NCI-H2196 treated with DMSO at 0.1 percent for 48 hours (cell line): ENCODE measurements around the gene CDKN2B.
"Not testable (repeated sequence)": the region's sequence is repeated elsewhere in the genome, so short reads cannot be mapped to it uniquely, and the experiment has no call there.

Experiments used
- DNase-seq: peaks from one replicate; lab custom pipeline; 2025; ENCODE audit not compliant: unreplicated experiment; lab: John Stamatoyannopoulos, UW

CDKN2B gene, protein sequence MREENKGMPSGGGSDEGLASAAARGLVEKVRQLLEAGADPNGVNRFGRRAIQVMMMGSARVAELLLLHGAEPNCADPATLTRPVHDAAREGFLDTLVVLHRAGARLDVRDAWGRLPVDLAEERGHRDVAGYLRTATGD

DNA sequence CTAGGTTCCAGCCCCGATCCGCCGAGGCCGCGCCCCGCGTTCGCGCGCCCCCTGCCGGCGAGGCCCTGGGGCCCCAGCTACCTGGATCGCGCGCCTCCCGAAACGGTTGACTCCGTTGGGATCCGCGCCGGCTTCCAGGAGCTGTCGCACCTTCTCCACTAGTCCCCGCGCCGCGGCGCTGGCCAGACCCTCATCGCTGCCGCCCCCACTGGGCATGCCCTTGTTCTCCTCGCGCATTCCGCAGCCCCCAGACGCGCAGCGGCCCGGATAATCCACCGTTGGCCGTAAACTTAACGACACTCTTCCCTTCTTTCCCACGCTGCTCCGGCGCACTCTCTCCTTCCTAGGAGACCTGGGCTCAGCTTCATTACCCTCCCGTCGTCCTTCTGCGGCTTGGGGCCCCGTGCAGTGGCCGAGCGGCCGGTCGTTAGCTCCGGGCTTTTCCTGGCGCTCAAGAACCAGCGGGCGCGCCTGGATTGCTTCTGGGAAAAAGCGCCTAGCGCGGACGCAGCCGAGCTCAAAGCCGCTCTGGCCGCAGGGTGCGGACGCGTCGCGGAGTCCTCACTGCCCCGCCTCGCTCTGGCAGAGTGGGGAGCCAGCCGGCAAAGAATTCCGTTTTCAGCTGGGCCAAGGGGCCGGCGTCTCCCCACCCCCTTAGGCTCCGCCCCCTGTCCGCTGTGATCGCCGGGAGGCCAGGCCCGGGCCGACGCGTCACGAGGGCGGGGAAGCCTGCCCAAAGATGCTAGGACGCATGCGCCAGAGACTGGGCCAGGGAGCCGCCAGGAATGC, at the start of gene CDKN2B:
CDKN2B (minus strand) TSS at position 589 of the 789 bp plus-strand sequence; CDS start at position 237, 352 bp downstream.
- peak; percentile 95 for DNase-seq

DNA sequence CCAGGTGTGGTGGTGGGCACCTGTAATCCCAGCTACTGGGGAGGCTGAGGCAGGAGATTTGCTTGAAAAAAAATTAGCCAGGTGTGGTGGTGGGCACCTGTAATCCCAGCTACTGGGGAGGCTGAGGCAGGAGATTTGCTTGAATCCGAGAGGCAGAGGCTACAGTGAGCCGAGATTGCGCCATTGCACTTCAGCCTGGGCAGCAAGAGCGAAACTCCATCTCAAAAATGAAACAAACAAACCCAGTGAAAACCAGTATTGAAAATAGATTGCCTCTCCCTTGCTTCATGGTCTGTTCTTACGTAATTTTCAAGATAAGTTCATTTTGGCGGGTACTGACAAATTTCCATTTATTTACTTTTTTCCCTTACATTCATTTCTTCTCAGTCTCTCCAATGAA, 48.9 kb upstream of the CDKN2B start:
- DNase-seq, result not testable (repeated sequence)

DNA sequence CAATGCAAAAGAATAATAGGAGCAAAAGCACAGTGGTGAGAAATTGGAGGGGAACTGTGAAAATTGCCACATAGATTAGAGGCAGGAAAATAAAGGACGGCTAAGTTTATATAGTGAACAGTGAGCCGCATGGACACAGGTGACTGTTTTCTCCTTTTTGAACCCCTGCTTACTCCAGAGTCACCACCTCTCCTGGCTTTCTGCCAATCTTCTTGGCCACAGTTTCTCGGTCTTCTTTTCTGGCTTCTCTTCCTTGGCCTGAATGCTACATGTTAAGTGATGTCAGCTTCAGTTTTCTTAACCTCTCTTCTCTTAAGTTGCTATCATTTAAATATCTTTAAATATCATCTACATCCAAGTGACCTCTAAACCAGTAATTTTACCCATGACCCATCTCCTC, 47.3 kb upstream of the CDKN2B start:
- no peak for DNase-seq

DNA sequence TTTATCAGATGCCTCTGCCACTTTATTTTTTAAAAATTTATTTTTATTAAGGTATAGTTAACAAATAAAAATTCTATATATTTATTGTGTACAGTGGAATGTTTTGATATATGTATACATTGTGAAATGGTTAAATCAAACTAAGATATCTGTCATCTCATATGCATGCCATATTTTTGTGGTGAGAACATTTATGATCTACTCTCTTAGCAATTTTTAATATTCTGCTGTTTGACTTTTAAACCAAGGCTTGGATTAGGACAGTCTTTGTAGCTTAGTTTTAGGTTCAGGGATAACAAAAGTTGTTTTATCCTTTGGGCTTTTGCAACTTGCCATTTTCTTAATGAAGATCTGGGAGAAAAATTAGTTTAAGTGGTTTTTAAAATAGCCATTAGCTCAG, 46.0 kb upstream of the CDKN2B start:
- DNase-seq, result no peak

DNA sequence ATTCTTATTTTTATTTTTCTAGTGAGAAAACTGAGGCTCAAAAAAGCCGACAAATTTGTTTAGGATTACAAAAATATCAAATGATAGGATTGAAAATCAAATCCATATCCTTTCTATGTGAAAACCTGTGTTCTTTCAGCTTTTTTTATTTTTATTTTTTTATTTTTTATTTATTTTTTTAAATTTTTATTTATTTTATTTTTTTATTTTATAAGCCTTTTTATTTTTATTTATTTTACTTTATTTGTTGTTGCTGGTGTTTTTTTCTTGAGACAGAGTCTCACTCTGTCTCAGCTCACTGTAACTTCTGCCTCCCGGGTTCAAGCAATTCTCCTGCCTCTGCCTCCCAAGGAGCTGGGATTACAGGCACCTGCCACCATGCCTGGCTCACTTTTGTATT, 45.4 kb upstream of the CDKN2B start:
- no peak for DNase-seq

DNA sequence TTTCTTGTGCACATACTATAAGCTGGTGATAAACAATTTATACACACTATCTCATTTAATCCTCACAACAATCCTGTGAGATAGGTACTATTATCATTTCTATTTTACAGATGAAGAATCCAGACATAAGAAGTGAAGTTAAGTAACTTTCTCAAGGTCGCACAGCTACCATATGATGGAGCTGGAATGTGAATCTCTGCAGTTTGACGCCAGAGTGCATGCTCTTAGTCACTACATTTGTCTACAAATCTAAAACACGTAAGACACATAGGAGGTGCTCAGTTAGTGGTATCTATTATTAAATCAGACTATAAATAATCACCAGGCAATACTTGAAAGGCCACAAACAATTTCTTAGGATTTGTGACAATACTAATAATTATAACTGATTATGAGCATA, 45.0 kb upstream of the CDKN2B start:
- DNase-seq, result no peak

DNA sequence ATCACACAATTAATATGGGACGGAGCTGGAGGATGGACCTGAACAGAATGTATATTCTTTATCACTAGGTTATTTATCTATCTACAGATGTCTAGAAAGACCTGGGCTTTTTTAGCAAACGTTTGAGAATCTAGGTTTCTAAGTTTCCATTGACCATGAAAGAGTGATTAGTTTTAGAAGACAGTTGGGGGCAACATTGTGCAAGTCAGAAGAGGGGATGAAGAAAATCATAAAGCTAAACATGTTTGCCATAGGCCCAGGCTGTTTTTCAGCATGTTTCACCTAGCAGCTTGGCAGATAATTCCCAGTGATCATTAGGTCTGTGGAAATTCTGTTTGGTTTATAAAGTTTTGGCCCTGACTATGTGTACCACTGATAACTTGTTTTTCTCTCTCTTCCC, 44.1 kb upstream of the CDKN2B start:
- no peak for DNase-seq

DNA sequence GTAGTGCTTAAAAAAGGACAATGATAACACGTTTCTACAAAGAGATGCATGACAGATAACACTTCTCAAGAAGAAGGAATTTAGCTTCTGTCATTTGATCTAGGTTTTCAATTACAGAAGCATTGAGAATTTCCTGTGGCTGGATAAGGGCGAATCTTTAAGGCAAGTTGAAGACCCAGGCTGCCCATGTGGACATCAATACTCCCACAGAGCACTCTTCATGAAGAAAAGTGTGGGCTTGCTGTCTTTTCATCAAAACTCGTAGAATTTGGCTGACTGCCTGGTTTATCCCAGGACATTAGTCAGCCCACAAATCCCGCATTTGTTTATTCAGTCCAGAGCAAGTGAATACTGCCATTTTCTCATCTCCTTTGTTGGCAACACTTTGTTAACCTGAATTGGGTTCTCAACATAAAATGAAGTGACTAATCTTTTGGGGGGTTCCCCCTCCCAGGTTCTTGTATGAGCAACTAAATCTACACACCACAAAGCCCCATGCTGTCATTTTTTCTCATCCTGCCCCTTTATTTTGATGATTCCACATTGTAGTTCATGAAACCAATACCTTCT, 43.4 kb upstream of the CDKN2B start:
- no peak for DNase-seq

DNA sequence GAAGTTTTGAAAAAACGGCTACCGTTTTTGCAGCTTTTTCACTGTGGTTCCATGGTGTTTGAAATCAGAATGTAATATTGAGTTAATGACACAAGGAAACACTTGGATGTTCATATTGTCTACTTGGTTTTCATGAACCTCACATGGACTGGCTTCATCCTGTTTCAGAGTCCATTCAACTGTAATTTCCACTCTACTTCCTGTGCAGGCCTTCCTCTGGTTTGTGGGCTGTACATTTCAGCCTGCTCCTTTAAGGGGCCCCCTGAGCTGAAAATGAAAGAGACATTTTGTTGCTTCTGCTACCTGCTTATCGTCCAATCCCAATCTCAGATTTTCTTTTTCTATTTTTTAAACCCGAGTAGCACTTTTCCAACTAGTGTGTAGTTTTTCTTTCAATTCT, 41.8 kb upstream of the CDKN2B start:
- DNase-seq, result no peak

DNA sequence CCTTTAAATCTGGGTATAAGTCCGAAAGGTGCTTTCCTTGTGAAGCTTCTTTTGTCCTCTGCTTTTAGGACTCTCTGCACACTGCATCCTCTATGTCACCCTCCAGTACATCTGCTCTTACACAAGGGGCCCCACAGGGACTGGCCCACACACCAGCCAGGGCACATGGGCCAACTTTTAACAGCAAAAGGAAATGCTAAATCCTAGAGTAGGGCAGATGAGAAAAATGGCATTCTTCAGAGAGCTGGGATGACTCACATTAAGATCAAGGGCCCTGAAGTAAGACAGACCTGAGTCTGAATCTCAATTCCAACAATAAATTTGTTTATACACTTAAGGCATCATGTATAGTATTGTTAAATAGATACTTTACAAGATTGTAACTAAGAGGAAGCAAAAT, 40.3 kb upstream of the CDKN2B start:
- DNase-seq, result no peak

DNA sequence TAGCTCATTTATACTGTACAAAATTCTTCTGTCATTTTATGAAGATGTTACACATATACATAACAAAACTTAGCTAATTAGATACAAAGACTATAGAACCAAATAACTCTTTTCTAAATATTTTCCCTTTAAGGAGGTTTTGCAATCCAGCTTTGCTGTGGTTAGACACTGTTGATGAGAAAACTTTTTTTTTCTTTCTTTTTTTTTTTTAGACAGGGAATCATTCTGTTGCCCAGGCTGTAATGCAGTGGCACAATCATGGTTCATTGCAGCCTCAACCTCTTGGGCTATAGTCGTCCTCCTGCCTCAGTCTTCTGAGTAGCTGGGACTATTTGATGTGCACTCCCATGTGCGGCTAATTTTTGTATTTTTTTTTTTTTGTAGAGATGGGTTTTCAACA, 38.5 kb upstream of the CDKN2B start:
- DNase-seq, result no peak

DNA sequence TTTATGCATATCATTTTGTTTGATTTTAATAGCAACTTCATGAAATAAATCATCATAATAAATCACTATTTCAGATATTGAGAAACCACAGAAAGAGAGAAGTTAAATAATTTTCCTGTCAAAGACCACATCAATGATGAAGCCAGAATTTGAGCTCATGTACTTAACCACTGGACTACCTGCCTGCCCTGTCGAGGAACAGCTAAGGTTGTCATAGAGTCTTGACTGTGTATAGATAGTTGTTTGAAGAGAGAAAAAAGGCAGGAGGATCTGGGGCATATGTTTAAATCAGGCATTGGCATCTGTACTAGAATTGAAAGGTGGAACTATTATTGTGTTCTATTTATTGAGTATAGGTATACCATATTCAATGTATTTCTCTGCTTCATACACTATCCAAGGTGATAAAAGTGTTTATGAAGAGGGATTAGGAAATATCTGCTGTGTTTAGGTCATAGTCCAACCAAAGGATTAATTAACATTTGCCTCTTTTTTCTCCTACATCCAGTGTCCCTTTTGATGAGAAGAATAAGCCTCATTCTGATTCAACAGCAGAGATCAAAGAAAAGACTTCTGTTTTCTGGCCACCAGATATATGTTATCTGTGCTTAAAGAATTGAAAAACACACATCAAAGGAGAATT, 37.3 kb upstream of the CDKN2B start:
- no peak for DNase-seq

DNA sequence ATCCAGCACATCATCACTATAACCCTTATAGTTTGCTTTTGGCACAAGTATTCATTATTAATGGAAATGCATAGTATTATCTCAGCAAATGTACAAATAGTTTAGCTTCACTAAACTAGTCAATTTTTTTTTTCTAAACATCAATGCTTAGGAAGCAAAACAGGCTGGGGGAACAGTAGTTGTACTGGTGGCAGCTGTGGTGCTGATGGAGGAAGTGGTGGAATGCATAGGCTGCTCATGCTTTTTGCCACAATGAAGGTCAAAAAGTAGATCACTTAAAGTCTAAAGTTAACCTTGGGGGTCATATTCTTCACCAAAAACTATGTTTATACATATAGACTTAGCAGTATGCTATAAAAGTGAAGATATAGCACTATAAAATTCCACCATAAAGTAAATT, 36.3 kb upstream of the CDKN2B start:
- no peak for DNase-seq

DNA sequence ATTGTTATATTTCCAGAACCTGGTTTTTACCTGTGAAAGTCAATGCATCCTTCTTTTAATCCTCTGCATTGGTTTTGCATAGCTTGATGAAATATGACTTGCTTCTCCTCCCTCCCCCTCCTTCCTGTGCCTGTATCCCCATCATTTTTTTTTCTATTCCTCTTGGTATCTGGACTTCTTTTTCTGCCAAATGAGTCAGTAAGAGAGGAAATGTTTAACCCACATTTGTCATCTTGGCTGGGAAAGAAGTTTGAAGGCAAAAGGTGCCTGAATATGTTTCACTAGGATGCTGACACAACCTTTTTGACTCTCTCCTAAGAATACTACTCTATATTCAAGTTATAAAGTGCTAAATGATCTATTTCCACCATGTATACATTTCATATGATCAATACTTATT, 35.5 kb upstream of the CDKN2B start:
- no peak for DNase-seq

DNA sequence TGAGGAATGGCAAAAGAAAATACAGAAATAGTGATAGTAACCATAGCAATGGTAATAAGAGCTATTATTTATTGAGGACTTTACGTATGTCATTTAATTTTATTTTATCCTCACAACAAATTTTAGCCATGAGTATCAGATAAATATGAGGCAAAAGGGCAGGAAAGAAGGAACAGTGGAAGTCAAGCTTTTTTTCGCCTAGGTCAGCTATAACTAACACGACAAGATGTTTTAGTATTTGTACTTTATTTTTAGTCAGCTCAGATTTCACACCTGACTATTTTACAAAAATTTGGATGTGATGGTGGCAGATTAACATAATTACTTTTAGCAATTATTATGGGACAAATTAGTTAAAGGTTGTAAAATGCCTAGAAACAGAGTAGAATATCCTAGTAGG, 34.8 kb upstream of the CDKN2B start:
- no peak for DNase-seq

DNA sequence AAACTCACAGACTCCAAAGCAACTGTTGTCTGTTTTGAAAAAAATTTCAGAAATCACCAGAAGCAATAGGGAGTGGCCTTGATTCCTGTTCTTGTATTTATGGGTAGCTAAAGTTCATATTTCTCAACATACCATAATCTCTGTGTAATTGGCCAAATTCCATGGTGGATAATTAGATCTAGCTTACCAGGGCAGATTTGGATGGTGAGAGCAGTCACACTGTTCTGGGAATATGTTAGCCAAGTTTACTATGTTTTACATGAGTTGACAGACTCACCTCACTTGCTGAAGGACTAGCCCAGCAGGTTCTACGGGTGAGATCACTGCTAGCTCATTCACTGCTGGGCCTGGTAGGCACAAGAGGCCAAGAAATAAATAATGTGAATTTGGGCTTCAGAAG, 32.7 kb upstream of the CDKN2B start:
- no peak for DNase-seq

DNA sequence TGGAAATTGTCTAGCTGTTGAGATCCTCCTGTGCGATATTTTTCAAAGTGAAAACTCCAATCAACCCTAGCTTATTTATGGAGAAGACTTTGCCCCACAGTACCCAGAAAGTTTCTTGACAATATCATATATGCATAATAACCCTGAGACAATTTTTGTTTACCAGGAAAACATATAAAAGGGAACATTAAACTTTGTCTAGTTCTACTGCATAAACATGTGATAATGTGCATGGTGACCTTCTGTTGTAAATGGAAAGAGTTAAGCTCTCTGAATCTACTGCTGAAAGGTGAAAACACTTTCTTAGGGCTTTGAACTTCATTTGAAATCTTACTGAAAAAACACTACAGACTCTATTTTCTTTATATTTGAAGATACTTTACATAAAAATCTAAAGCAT, 32.2 kb upstream of the CDKN2B start:
- DNase-seq, result no peak

DNA sequence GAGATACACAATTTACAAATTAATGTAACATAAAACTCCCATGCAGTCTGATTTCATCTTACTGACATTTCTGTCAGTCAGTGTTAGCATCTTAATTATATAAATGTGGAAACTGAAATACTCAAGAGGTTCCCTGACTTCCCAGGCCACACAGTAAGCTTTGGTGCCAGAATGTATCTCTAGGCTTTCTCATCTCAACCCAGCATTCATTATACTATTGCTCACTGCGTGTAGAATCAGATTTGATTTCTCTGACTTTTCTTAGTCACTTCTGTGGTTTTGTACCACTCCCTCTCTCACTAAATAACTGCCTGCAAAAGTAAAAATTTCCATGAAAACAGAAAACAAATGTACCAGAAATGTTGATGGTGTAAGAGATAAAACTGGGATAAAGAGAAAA, 31.7 kb upstream of the CDKN2B start:
- no peak for DNase-seq

DNA sequence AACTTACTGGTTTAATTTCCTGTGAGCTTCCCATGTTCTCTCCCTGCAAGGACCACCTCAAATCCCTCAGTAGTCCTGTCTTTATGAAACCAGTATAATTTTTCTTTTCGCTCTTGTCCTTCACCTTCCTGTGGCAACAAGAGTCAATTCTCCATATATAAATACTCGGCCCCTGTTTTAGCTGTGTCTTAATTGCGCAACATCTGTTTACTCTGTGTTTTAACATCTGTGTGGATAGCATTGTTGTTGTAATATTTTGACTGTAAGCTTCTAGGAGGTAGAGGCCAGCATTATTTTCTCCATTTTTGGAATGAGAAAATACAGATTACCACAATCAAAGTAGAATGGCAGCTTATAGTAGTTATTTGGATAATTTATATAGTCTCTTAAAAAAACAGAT, 30.2 kb upstream of the CDKN2B start:
- DNase-seq, result no peak

DNA sequence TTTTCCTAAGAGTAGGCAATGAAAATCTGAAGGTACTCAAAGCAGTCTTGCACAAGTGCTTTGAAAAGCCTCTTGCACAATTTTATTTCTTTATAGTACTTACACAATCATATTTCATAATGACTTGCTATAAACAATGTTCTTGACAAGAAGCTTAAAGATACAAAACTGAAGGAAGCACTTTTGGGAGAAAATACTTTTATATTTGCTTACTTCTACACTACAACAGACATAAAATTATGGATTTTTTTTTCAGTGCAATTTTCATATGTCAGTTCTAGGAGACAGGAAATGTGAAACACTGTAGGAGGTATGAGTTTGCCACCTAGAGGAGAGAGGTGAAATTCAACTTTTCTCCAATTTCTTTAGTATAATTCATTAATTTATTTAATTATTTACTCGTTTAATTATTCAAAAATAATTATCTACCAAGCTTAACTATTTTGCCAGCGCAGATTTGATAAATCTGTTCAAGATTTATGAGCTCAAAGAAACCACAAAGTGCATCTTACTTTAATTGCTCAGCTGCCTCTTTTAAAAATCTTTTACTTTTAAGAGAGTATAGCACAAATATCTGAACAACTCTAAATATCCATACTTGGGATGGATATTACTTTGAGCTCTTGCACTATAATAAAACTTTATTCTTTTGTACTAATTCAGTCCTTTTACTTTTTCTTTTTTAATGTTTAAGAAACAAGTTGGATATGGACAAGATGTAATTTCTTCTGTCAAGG, 29.0 kb upstream of the CDKN2B start:
- DNase-seq, result peak; percentile 25

DNA sequence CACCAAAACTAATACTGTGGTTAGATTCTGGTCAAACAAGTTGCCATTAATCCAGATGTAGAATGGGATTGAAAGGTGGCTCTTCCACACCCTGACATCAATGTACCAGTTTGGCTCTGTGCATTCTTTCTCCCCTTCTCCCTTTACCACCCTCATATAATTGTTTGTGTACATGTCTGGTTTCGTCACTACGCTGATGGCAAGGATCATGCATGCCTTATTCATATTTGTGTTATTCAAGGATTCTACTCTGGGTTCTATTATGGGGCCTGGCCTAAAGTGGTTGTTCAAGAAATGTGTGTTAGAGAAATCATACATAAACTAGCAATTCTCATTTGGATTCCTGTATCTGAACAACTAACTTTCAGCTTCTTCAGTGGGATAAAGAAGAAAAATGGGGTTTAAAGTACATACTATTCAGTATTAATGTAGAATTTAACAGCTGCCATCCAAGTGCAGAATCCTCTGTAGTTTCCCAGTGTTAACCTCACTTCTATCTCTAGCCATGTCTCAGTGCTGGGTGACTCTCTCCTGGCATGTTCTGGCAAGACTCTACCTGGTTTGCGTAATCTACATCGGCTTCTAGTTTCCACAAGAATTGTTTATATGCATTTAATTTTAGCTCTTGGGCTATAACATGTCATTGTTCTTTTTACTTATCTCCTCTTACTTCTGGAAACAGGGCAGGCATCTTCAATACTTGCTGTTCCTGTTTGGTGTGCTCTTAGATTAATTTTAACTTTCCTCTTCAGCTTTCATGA, 27.9 kb upstream of the CDKN2B start:
- DNase-seq, result no peak
